K562 (cell line): ENCODE results near the gene COL16A1. TPM values are rescaled to one million over a fixed set of nuclear protein-coding genes. Genes with fewer than 3 reads are reported as not detected.

Source experiments
- DACH1 ChIP-seq: fragments of 450-650 bp; IDR thresholded peaks from 2 replicates; pipeline ENCODE4 v1.6.1; 2018; ENCODE audit not compliant: partially characterized antibody
- DPF2 ChIP-seq: fragments of 450-650 bp; IDR thresholded peaks from 2 replicates; pipeline ENCODE4 v1.6.1; 2016
- EP300 ChIP-seq: IDR thresholded peaks from 2 replicates; pipeline ENCODE4 v1.6.1; 2012; ENCODE audit warnings: low read length, improper control_type of control experiment
- HLTF ChIP-seq: fragments of 450-650 bp; IDR thresholded peaks from 2 replicates; pipeline ENCODE4 v1.6.1; 2016
- HSF4 ChIP-seq: fragments of 250-450 bp; sonication (Bioruptor Pico); IDR thresholded peaks from 2 replicates; pipeline ENCODE4 v2.1.2; 2022; ENCODE audit warnings: mild to moderate bottlenecking, moderate library complexity, borderline replicate concordance
- MEF2D ChIP-seq: conservative IDR thresholded peaks from 2 replicates; pipeline ENCODE4 v1.6.1; 2016; ENCODE audit warnings: low read depth, missing genetic modification characterization, missing compliant biosample characterization
- POLR2AphosphoS2 ChIP-seq: IDR thresholded peaks from 2 replicates; pipeline ENCODE4 v1.6.1; 2012; ENCODE audit warnings: low read length, improper control_type of control experiment
- U2AF1 ChIP-seq: fragments of 200-400 bp; formaldehyde crosslinking; optimal IDR thresholded peaks from 2 replicates; pipeline ENCODE3; 2017; ENCODE audit warnings: mild to moderate bottlenecking, low read depth, low read length, moderate library complexity
- ZNF121 ChIP-seq: sonication (generic); formaldehyde crosslinking; conservative IDR thresholded peaks from 2 replicates; pipeline ENCODE4 v1.8.0; 2022; ENCODE audit warnings: missing genetic modification reagents
- ZNF143 ChIP-seq: sonication (generic); formaldehyde crosslinking; IDR thresholded peaks from 2 replicates; pipeline ENCODE4 v1.9.0; 2022; ENCODE audit warnings: mild to moderate bottlenecking, missing genetic modification reagents
- ZNF263 ChIP-seq: sonication (generic); formaldehyde crosslinking; IDR thresholded peaks from 2 replicates; pipeline ENCODE4 v1.8.0; 2022; ENCODE audit warnings: mild to moderate bottlenecking, missing genetic modification reagents, borderline replicate concordance
- ZNF41 ChIP-seq: fragments of 250-450 bp; sonication (Bioruptor Pico); conservative IDR thresholded peaks from 2 replicates; pipeline ENCODE4 v1.4.0; 2020; ENCODE audit warnings: mild to moderate bottlenecking
- ZNF445 ChIP-seq: fragments of 250-450 bp; sonication (Bioruptor Pico); IDR thresholded peaks from 2 replicates; pipeline ENCODE4 v1.4.0; 2020; ENCODE audit warnings: low read depth, mild to moderate bottlenecking, moderate library complexity
- ZNF507 ChIP-seq: conservative IDR thresholded peaks from 2 replicates; pipeline ENCODE4 v1.6.1; 2017; ENCODE audit warnings: missing genetic modification characterization, missing compliant biosample characterization
- ZNF584 ChIP-seq: fragments of 200-800 bp; sonication (Bioruptor generic); IDR thresholded peaks from 2 replicates; pipeline ENCODE4 v1.6.1; 2016; ENCODE audit warnings: low read depth, mild to moderate bottlenecking, missing genetic modification characterization, missing compliant biosample characterization
- ZSCAN29 ChIP-seq: fragments of 450-650 bp; IDR thresholded peaks from 2 replicates; pipeline ENCODE4 v1.6.1; 2017
- polyA plus RNA-seq, 8 experiments: library from polyadenylated mRNA; depleted of rRNA in 4 of 8; stranded (reverse) in 5 of 8; unstranded in 3 of 8; fragments of >200 nt; fragmentation: Nextera tagmentation in 2 of 8; fragmentation: Illumina TruSeq in 1 of 8; extraction: Ambion mirVana in 2 of 8; extraction: Trizol in 1 of 8; gene quantifications; 2 replicates each; pipeline versions ENCODE4 v1.2.1 to v1.2.3, GENCODE V29; 2011 to 2014; ENCODE audit warnings: inconsistent platforms in 1 of 8, missing spikeins in 1 of 8
- total RNA-seq, 7 experiments: library from RNA; depleted of rRNA in 6 of 7; stranded (reverse); fragments of >200 nt in 6 of 7; fragmentation: Illumina TruSeq in 2 of 7; extraction: Trizol in 2 of 7; gene quantifications; 2 replicates each; pipeline versions ENCODE4 v1.2.1 to v1.2.3, GENCODE V29; 2011 to 2021; ENCODE audit warnings: low replicate concordance in 1 of 7
- TF ChIP-seq, protein P1 (sequence below): IDR thresholded peaks from 2 replicates; pipeline ENCODE4 v1.6.1; 2016; ENCODE audit warnings: missing genetic modification characterization, missing compliant biosample characterization
- TF ChIP-seq, protein P2 (sequence below), 2 experiments: fragments of 450-650 bp in 1 of 2; IDR thresholded peaks; 2 replicates each; pipeline ENCODE4 v1.6.1; 2011 to 2017; ENCODE audit warnings: low read depth in 2 of 2, antibody characterized with exemption in 1 of 2, borderline replicate concordance in 1 of 2, low read length in 1 of 2, mild to moderate bottlenecking in 1 of 2, mixed read lengths in 1 of 2; ENCODE audit not compliant: control insufficient read depth in 1 of 2
- TF ChIP-seq, protein P3 (sequence below): fragments of 250-450 bp; sonication (Bioruptor Pico); IDR thresholded peaks from 2 replicates; pipeline ENCODE4 v1.4.0; 2020; ENCODE audit warnings: borderline replicate concordance
- TF ChIP-seq, protein P4 (sequence below): fragments of 250-450 bp; sonication (Bioruptor Pico); IDR thresholded peaks from 2 replicates; pipeline ENCODE4 v1.5.0; 2020; ENCODE audit warnings: mild to moderate bottlenecking

Gene COL16A1
- total and polyA plus RNA-seq, 9 of the 15 experiments (the other 6 are each of a cell fraction or from before 2014, with no cell fraction given) = 0.11 to 0.60 (median 0.11) TPM; not detected in 6

DNA sequence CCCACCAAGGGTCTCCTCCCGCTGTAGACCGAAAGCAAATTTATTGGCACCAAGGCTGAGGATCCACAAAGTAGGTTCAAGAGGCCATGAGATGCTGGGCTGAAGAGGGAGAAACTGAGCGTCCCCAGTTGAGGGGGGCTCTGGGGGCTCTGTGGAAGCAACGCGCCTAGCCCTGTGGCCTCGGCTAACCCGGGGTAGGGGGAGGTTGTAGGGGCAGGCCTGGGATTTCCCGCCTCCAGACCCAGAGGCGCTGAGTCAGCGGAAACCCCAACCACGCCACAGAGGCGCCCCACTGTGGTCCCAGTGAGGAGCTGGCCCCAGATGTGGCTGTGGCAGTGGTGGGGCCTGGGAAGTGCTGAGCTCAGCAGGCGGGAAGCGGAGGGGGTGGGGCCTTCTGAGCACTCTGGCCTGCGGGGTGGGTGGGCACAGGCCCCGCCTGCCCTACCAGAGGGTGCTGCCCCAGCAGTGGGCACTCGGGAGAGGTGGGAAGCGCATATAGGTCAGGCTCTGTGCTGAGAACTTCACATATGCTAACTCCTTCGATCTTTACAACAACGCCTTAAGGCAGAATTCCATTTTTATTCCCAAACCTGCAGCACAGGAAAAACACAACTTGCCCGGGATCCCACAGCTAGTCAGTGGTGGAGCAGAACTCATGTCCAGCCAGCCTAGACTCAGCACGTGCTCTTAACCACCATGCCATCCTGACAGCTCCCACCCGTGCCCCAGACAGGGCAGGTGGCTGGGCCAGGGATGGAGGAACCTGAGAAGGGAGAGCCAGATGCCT is 1.5 kb upstream of the COL16A1 start (continued):
- TF ChIP-seq, protein P1, sequence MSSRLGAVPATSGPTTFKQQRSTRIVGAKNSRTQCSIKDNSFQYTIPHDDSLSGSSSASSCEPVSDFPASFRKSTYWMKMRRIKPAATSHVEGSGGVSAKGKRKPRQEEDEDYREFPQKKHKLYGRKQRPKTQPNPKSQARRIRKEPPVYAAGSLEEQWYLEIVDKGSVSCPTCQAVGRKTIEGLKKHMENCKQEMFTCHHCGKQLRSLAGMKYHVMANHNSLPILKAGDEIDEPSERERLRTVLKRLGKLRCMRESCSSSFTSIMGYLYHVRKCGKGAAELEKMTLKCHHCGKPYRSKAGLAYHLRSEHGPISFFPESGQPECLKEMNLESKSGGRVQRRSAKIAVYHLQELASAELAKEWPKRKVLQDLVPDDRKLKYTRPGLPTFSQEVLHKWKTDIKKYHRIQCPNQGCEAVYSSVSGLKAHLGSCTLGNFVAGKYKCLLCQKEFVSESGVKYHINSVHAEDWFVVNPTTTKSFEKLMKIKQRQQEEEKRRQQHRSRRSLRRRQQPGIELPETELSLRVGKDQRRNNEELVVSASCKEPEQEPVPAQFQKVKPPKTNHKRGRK (tag) = no peak
- TF ChIP-seq ZNF121 (CRISPR knock-in tag) (no peak), HLTF (no peak), ZNF507 (tag) (no peak), U2AF1 (no peak), ZSCAN29 (no peak), ZNF445 (CRISPR knock-in tag) (no peak), DPF2 (peak; percentile 73), EP300 (peak; percentile 35; the same call in 1 of the 2 replicates), ZNF263 (CRISPR knock-in tag) (no peak), ZNF143 (no peak), MEF2D (tag) (no peak), DACH1 (no peak), HSF4 (CRISPR knock-in tag) (no peak), ZNF584 (CRISPR knock-in tag) (no peak), ZNF41 (CRISPR knock-in tag) (no peak), POLR2AphosphoS2 (no peak)
- TF ChIP-seq, protein P2, sequence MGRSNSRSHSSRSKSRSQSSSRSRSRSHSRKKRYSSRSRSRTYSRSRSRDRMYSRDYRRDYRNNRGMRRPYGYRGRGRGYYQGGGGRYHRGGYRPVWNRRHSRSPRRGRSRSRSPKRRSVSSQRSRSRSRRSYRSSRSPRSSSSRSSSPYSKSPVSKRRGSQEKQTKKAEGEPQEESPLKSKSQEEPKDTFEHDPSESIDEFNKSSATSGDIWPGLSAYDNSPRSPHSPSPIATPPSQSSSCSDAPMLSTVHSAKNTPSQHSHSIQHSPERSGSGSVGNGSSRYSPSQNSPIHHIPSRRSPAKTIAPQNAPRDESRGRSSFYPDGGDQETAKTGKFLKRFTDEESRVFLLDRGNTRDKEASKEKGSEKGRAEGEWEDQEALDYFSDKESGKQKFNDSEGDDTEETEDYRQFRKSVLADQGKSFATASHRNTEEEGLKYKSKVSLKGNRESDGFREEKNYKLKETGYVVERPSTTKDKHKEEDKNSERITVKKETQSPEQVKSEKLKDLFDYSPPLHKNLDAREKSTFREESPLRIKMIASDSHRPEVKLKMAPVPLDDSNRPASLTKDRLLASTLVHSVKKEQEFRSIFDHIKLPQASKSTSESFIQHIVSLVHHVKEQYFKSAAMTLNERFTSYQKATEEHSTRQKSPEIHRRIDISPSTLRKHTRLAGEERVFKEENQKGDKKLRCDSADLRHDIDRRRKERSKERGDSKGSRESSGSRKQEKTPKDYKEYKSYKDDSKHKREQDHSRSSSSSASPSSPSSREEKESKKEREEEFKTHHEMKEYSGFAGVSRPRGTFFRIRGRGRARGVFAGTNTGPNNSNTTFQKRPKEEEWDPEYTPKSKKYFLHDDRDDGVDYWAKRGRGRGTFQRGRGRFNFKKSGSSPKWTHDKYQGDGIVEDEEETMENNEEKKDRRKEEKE (IDR thresholded peaks at IDR 0.05; ENCODE audit: borderline replicate concordance in 1 of 2, control insufficient read depth in 1 of 2, low read depth in 2 of 2, low read length in 1 of 2) = no peak
- TF ChIP-seq, protein P3, sequence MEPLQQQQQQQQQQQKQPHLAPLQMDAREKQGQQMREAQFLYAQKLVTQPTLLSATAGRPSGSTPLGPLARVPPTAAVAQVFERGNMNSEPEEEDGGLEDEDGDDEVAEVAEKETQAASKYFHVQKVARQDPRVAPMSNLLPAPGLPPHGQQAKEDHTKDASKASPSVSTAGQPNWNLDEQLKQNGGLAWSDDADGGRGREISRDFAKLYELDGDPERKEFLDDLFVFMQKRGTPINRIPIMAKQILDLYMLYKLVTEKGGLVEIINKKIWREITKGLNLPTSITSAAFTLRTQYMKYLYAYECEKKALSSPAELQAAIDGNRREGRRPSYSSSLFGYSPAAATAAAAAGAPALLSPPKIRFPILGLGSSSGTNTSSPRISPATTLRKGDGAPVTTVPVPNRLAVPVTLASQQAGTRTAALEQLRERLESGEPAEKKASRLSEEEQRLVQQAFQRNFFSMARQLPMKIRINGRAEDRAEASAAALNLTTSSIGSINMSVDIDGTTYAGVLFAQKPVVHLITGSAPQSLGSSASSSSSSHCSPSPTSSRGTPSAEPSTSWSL (CRISPR knock-in tag) = no peak
- TF ChIP-seq, protein P4, sequence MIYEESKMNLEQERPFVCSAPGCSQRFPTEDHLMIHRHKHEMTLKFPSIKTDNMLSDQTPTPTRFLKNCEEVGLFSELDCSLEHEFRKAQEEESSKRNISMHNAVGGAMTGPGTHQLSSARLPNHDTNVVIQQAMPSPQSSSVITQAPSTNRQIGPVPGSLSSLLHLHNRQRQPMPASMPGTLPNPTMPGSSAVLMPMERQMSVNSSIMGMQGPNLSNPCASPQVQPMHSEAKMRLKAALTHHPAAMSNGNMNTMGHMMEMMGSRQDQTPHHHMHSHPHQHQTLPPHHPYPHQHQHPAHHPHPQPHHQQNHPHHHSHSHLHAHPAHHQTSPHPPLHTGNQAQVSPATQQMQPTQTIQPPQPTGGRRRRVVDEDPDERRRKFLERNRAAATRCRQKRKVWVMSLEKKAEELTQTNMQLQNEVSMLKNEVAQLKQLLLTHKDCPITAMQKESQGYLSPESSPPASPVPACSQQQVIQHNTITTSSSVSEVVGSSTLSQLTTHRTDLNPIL (CRISPR knock-in tag) = no peak
